GM19240 (cell line): ENCODE data around the gene HUS1.
"Not testable (repeated sequence)": the region's sequence is repeated elsewhere in the genome, so short reads cannot be mapped to it uniquely, and the experiment has no call there.

Experiments used
- DNase-seq: peaks from one replicate; pipeline ENCODE4 v3.0.0; 2011; ENCODE audit warnings: low spot score; ENCODE audit not compliant: insufficient read length

HUS1 gene

GRCh38 chr7:47945261-47946015 is 34.0 kb downstream of the HUS1 start:
- DNase-seq = peak; percentile 50

- no peak for DNase-seq
Observed at GRCh38 chr7:47944536-47945260, 34.7 kb downstream of the HUS1 start.

- DNase-seq = no peak
Observed at GRCh38 chr7:47943676-47944474, 35.5 kb downstream of the HUS1 start.

GRCh38 chr7:47942651-47943050 is 36.8 kb downstream of the HUS1 start:
- not testable (repeated sequence) for DNase-seq

GRCh38 chr7:47942132-47942531 is 37.3 kb downstream of the HUS1 start:
- DNase-seq = no peak

- DNase-seq = no peak
Observed at GRCh38 chr7:47941136-47941844, 38.1 kb downstream of the HUS1 start.

GRCh38 chr7:47940088-47941013 is 39.1 kb downstream of the HUS1 start:
- DNase-seq = no peak

- DNase-seq = no peak
Observed at GRCh38 chr7:47939425-47940036, 39.9 kb downstream of the HUS1 start.

GRCh38 chr7:47938574-47939165 is 40.7 kb downstream of the HUS1 start:
- no peak for DNase-seq

GRCh38 chr7:47937711-47938573 is 41.5 kb downstream of the HUS1 start:
- DNase-seq = no peak

- DNase-seq = peak; percentile 69
Observed at GRCh38 chr7:47937065-47937687, 42.2 kb downstream of the HUS1 start.

GRCh38 chr7:47936323-47936722 is 43.1 kb downstream of the HUS1 start:
- no peak for DNase-seq

GRCh38 chr7:47935336-47935735 is 44.1 kb downstream of the HUS1 start:
- DNase-seq = no peak

GRCh38 chr7:47934831-47935230 is 44.6 kb downstream of the HUS1 start:
- DNase-seq = no peak

GRCh38 chr7:47933215-47933614 is 46.2 kb downstream of the HUS1 start:
- no peak for DNase-seq

- no peak for DNase-seq
Observed at GRCh38 chr7:47932466-47933037, 46.9 kb downstream of the HUS1 start.

GRCh38 chr7:47932016-47932415 is 47.4 kb downstream of the HUS1 start:
- no peak for DNase-seq
